Psoas muscle (tissue), 8 donors: Measurements from ENCODE around the gene PCK1. TPM values are rescaled to one million over a fixed set of nuclear protein-coding genes. Genes with fewer than 3 reads are reported as not detected.

Experiments
- ATAC-seq, 4 donors: fragments of 200-7000 bp; cut with Tn5 transposase; one replicate each; pipeline ENCODE4 v1.9.1; 2020; ENCODE audit warnings: moderate library complexity in 3 of 4, mild to moderate bottlenecking in 2 of 4
- DNase-seq, 2 donors: peaks; one replicate each; pipeline ENCODE4 v3.0.0-alpha.2; 2020
- H3K27ac ChIP-seq: fragments of 200-600 bp; one replicate; pipeline ENCODE4 v1.8.0; 2022
- H3K27me3 ChIP-seq, 3 donors: fragments of 200-600 bp in 1 of 3; one replicate each; pipeline versions ENCODE4 v1.6.1 to v1.8.0; 2013 to 2022; ENCODE audit warnings: low read length in 2 of 3, mild to moderate bottlenecking in 2 of 3, moderate library complexity in 1 of 3; ENCODE audit not compliant: insufficient read depth in 3 of 3
- H3K36me3 ChIP-seq, 2 donors: fragments of 200-600 bp in 1 of 2; one replicate each; pipeline versions ENCODE4 v1.6.1 to v1.8.0; 2013 to 2022; ENCODE audit warnings: low read depth in 1 of 2, mild to moderate bottlenecking in 1 of 2, moderate library complexity in 1 of 2; ENCODE audit not compliant: insufficient read depth in 1 of 2
- H3K4me1 ChIP-seq: fragments of 200-600 bp; one replicate; pipeline ENCODE4 v1.8.0; 2022
- H3K4me3 ChIP-seq: fragments of 200-600 bp; one replicate; pipeline ENCODE4 v1.8.0; 2022; ENCODE audit warnings: mild to moderate bottlenecking
- H3K9me3 ChIP-seq: fragments of 200-600 bp; one replicate; pipeline ENCODE4 v1.8.0; 2022
- WGBS, 3 donors: extraction: QIAGEN DNeasy Blood & Tissue Kit; methylation state at CpG; one replicate each; pipeline versions ENCODE4 v1.1.6 to v1.1.7; 2013; 5-methylcytosine and 5-hydroxymethylcytosine counted together
- intact Hi-C, 2 donors: fragments of 100-400 bp; cut with DNase I; formaldehyde crosslinking; loops; one replicate each; pipeline versions ENCODE4 v1.11.0 to v1.14.2; 2022
- polyA plus RNA-seq, 3 donors: library from polyadenylated mRNA; stranded (reverse); fragments of 200-250 nt; gene quantifications; one replicate each; pipeline ENCODE4 v1.2.3, GENCODE V29; 2013
- total RNA-seq, 4 donors: library from RNA; stranded (reverse); fragmentation: NEBNext Ultra II Directional in 2 of 4; extraction: Animal tissue kit (Norgen Biotek cat#: 25700) in 2 of 4; gene quantifications; one replicate each; pipeline versions ENCODE4 v1.2.1 to v1.2.4, GENCODE V29; 2021 to 2023
- TF ChIP-seq, protein P1 (sequence below): fragments of 200-600 bp; IDR thresholded peaks from one replicate; pipeline ENCODE4 v1.8.0; 2022; ENCODE audit warnings: antibody characterized with exemption
- donor health status: healthy with polysubstance abuse.
- donor health status: DM: no; HTN: no; CAD: no; lungs with moderate emphysema.
- donor health status: Bipolar disorder and iron deficiency.
- donor health status: healthy.
- donor health status: DM: yes; HTN: yes; CAD: no.
- donor health status: DM: no; HTN: no; CAD: no.
- donor health status: DM: no; HTN: no; CAD: no.
- donor health status: DM: yes; HTN: yes; CAD: no.

Gene PCK1
- total and polyA plus RNA-seq, 7 donors: 0.24 to 0.81 (median 0.41) TPM

DNA sequence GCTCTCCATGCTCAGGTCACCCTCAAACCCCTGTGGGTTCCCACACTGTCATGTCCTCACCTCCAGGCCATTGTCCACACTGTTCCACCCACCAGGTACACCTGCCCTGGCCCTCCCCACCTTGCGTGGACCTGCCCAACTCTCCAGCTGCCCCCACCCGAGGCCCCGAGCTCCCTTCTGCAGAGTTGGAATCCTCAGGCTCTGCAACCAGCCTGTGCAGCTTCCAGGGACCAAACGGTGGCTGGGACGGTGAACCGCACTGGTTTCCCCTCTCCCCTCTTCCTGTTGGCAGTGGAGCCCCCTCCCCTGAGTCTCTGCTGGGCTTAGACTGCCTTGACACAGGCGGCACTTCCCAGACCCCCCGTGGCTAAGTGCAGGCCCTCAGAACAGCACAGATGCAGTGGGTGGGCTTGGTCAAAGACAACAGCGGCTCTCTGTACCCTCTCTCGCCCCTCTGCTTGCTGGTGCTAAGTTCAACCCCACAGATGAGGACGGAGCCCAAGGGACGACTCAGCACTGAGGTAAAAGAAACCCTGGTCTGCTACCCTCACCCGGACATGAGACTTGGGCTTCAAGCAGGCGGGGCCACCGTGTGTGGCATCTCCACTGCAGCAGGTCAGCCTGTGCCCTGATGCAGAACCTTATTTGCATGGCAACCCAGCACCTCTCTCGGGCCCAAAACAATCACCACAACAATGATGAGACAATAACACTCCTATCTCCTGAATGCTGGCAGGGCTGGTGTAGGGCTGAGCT lies 48.4 kb downstream of the PCK1 start:
- Histone ChIP-seq H3K27ac (no peak overlapping the region), H3K36me3 (no peaks in the 10 kb centered on the region), H3K27me3 (peaks cover 0 to 32% (median 2%) of the 10 kb centered on the region in 3 donors), H3K4me1 (no peaks in the 10 kb centered on the region), H3K9me3 (no peaks in the 10 kb centered on the region), H3K4me3 (no peak overlapping the region)
- TF ChIP-seq, protein P1, sequence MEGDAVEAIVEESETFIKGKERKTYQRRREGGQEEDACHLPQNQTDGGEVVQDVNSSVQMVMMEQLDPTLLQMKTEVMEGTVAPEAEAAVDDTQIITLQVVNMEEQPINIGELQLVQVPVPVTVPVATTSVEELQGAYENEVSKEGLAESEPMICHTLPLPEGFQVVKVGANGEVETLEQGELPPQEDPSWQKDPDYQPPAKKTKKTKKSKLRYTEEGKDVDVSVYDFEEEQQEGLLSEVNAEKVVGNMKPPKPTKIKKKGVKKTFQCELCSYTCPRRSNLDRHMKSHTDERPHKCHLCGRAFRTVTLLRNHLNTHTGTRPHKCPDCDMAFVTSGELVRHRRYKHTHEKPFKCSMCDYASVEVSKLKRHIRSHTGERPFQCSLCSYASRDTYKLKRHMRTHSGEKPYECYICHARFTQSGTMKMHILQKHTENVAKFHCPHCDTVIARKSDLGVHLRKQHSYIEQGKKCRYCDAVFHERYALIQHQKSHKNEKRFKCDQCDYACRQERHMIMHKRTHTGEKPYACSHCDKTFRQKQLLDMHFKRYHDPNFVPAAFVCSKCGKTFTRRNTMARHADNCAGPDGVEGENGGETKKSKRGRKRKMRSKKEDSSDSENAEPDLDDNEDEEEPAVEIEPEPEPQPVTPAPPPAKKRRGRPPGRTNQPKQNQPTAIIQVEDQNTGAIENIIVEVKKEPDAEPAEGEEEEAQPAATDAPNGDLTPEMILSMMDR: no peak
- DNase-seq (peak in 1 of 2 donors; percentile 30), ATAC-seq (no peak)
- 69 to 81% (median 73%) methylated on average over 16 of the region's 16 CpGs for WGBS, 3 donors
- intact Hi-C loops: no loop called here

DNA sequence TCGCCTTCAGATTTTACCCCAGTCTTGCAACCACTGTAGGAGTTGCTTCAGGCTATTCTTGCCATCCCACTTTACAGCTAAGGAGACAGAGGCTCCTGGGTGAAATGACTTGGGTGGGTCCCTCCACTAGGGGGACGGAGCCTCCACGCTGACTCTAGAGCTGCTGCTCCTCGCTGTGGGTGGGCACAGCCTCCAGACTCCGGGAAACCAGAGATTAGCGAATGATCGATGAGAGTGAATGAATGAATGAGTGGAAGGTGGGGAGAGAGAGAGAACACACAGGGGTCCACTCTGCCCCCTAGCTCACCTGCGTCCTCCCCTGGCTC lies 48.9 kb downstream of the PCK1 start:
- 84 to 86% (median 85%) methylated on average over 7 to 8 of the region's 8 CpGs for WGBS, 3 donors
- no peaks in the 10 kb centered on the region for H3K9me3 ChIP-seq
- H3K36me3 ChIP-seq: no peaks in the 10 kb centered on the region
- H3K4me3 ChIP-seq: no peak overlapping the region
- TF ChIP-seq, protein P1: no peak
- peaks cover 0 to 32% (median 2%) of the 10 kb centered on the region in 3 donors for H3K27me3 ChIP-seq
- peak in 1 of 2 donors; percentile 10 for DNase-seq
- no peaks in the 10 kb centered on the region for H3K4me1 ChIP-seq
- intact Hi-C loops: no loop called here
- H3K27ac ChIP-seq: no peak overlapping the region
- no peak for ATAC-seq

DNA sequence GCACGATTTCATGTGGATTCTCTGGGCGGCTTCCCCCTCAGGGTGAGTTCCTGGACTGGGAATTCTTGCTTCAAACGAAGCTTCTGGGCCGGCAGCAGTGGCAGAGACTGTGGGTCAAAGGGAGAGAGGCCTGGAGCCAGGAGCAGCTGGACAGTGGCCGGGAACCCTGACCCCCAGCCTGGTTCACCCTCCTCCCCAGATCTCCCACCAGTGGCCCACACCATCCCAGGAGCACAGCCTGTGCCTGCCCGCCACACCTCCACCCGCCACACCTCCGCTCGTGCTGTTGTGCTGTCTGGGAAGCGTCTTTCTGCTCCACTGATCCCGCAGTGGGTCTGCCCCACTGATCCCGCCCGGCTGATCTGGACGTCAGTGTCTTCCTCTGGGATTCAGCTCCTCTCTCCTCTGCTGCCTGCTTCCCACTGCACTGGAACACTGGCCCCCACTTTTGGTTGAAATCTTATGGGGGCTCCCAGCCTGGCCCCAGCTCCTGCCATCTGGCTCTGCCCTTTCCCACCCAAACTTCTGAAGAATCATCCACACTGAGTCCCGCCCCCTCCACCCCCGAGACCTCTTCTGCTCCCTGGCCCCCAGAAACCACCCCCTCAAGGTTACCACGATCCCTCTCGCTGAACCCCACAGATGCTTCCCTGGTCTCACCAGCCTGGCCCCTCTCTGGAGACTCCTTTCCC lies 49.5 kb downstream of the PCK1 start:
- TF ChIP-seq, protein P1: no peak
- H3K4me3 ChIP-seq: no peak overlapping the region
- H3K27me3 ChIP-seq: peaks cover 0 to 32% (median 2%) of the 10 kb centered on the region in 3 donors
- H3K9me3 ChIP-seq: no peaks in the 10 kb centered on the region
- ATAC-seq (no peak), DNase-seq (peak in 1 of 2 donors; percentile 39)
- WGBS, 3 donors: 62 to 69% (median 68%) methylated on average over 17 to 18 of the region's 18 CpGs
- no peaks in the 10 kb centered on the region for H3K4me1 ChIP-seq
- intact Hi-C loops: no loop called here
- no peak overlapping the region for H3K27ac ChIP-seq
- no peaks in the 10 kb centered on the region for H3K36me3 ChIP-seq

DNA sequence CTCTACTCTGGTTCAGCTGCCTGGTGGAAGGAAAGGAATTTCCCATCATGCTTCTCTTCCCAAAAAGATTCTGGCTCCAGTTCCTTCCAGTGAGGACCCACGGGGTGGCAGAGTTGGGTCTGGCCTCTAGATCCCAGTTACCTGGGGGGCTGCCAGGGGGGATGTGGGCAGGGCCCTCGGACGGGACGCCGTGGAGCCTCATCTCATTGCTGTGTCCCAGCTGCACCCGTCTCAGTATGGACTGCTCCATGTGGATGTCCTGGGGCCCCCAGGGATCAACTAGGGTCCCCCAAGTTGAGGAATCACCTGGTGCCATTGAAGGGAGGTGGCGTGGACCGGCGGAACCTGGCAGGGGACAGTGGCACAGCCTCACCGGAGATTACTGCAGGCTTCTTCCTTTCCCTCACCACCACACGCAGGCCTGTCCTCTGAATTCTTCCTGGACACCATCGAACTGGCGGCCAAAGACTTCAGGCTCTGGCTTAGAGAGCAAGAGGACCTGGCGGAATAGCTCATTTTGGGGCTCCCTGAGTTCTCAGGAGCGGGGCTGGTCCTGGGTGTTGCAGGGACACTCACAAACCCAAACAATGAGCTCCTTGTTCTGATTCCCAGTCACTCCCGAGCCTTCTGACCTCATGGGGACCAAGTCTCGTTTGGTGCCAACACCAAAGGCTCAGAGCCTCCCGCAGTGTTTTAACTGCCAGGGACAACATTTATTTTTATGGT lies 50.8 kb downstream of the PCK1 start:
- DNase-seq: peak in 1 of 2 donors; percentile 29
- Histone ChIP-seq H3K4me3 (no peak overlapping the region), H3K27me3 (peaks cover 0 to 32% (median 2%) of the 10 kb centered on the region in 3 donors), H3K36me3 (no peaks in the 10 kb centered on the region), H3K9me3 (no peaks in the 10 kb centered on the region), H3K27ac (no peak overlapping the region), H3K4me1 (no peaks in the 10 kb centered on the region)
- intact Hi-C loops: no loop called here
- ATAC-seq: no peak
- TF ChIP-seq, protein P1: no peak
- whole genome bisulfite sequencing, 3 donors: 56 to 66% (median 62%) methylated on average over 17 to 18 of the region's 18 CpGs
